PC-3 (cell line): Measurements from ENCODE around the gene RAB44. TPM values are rescaled to one million over a fixed set of nuclear protein-coding genes. Genes with fewer than 3 reads are reported as not detected.

ENCODE experiments used
- ATAC-seq: fragments of 200-7000 bp; cut with Tn5 transposase; 2 replicates; pipeline ENCODE4 v1.9.1; 2020; ENCODE audit warnings: mild to moderate bottlenecking, moderate library complexity
- BruUV-seq: library from RNA; stranded (reverse); fragments of 400-500 nt; replicated peaks from 2 replicates; lab custom pipeline; 2021; lab: Mats Ljungman, UMichigan
- CTCF ChIA-PET: fragments of 300-600 bp; sonication (Branson Sonifier 250); formaldehyde crosslinking; loops from one replicate; lab custom pipeline; 2022; ENCODE audit warnings: antibody characterized with exemption; lab: Charles Lee
- POLR2A ChIA-PET: fragments of 300-600 bp; sonication (Branson Sonifier 250); formaldehyde crosslinking; loops from one replicate; lab custom pipeline; 2022; ENCODE audit warnings: antibody characterized with exemption; ENCODE audit not compliant: unreplicated experiment; lab: Charles Lee
- DNase-seq: peaks from one replicate; pipeline ENCODE4 v3.0.0-alpha.2; 2015
- H2AFZ ChIP-seq: fragments of 300-600 bp; sonication (generic); 2 replicates; pipeline ENCODE4 v1.6.0; 2016; ENCODE audit warnings: antibody characterized with exemption, low read length
- H3F3A ChIP-seq: fragments of 300-600 bp; sonication (generic); one replicate; pipeline ENCODE4 v1.6.0; 2017; ENCODE audit warnings: antibody characterized with exemption, low read length, control low read depth, mild to moderate bottlenecking; ENCODE audit not compliant: unreplicated experiment
- H3K27ac ChIP-seq: fragments of 300-600 bp; sonication (generic); 2 replicates; pipeline ENCODE4 v1.5.1; 2016; ENCODE audit warnings: mild to moderate bottlenecking, low read length
- H3K27me3 ChIP-seq: fragments of 300-600 bp; sonication (generic); 2 replicates; pipeline ENCODE4 v1.6.1; 2016; ENCODE audit warnings: low read length, mixed read lengths
- H3K36me3 ChIP-seq: fragments of 300-600 bp; sonication (generic); 2 replicates; pipeline ENCODE4 v1.6.1; 2016; ENCODE audit warnings: low read depth, mixed run types, low read length, mixed read lengths
- H3K4me1 ChIP-seq: fragments of 300-600 bp; sonication (generic); 2 replicates; pipeline ENCODE4 v1.5.1; 2016; ENCODE audit warnings: low read length; ENCODE audit not compliant: insufficient read depth
- H3K4me2 ChIP-seq: fragments of 300-600 bp; sonication (generic); 2 replicates; pipeline ENCODE4 v1.6.0; 2016; ENCODE audit warnings: low read length
- H3K4me3 ChIP-seq: fragments of 300-600 bp; sonication (generic); 2 replicates; pipeline ENCODE4 v1.5.1; 2016; ENCODE audit warnings: mild to moderate bottlenecking, low read length, mixed read lengths
- H3K79me2 ChIP-seq: fragments of 300-600 bp; sonication (generic); 2 replicates; pipeline ENCODE4 v1.6.1; 2017; ENCODE audit warnings: low read length, mixed read lengths
- H3K9ac ChIP-seq: fragments of 300-600 bp; sonication (generic); 2 replicates; pipeline ENCODE4 v1.6.0; 2016; ENCODE audit warnings: mild to moderate bottlenecking, low read length
- H3K9me2 ChIP-seq: fragments of 300-600 bp; sonication (generic); replicated peaks from 2 replicates; pipeline ENCODE4 v1.6.1; 2016; ENCODE audit warnings: mixed run types, low read length, mixed read lengths
- H3K9me3 ChIP-seq: fragments of 300-600 bp; sonication (generic); 2 replicates; pipeline ENCODE4 v1.6.1; 2016; ENCODE audit warnings: low read length, mixed read lengths
- H4K20me1 ChIP-seq: fragments of 300-600 bp; sonication (generic); 2 replicates; pipeline ENCODE4 v1.6.1; 2016; ENCODE audit warnings: low read length, mixed read lengths
- CTCF ChIP-seq: fragments of 300-600 bp; sonication (generic); conservative IDR thresholded peaks from 2 replicates; pipeline ENCODE4 v1.5.1; 2017; ENCODE audit warnings: antibody characterized with exemption, low read depth, mild to moderate bottlenecking, low read length
- EZH2 ChIP-seq: fragments of 300-600 bp; sonication (generic); IDR thresholded peaks from one replicate; pipeline ENCODE4 v1.6.1; 2017; ENCODE audit warnings: antibody characterized with exemption, mild to moderate bottlenecking, low read length; ENCODE audit not compliant: unreplicated experiment
- EZH2phosphoT487 ChIP-seq: fragments of 300-600 bp; sonication (generic); IDR thresholded peaks from 2 replicates; pipeline ENCODE4 v1.6.1; 2018; ENCODE audit warnings: mild to moderate bottlenecking, antibody characterized with exemption, low read length, borderline replicate concordance
- intact Hi-C: fragments of 100-400 bp; cut with micrococcal nuclease; formaldehyde crosslinking; loops from 2 replicates; pipeline ENCODE4 v1.9.0; 2023
- total RNA-seq: library from RNA; depleted of rRNA; stranded (reverse); fragments of >200 nt; gene quantifications from 2 replicates; pipeline ENCODE4 v1.2.3, GENCODE V29; 2014

RAB44 gene
- total RNA-seq, 1 experiment from 2014 or later, result not detected

GRCh38 chr6:36745283-36745682 lies 47.7 kb downstream of the RAB44 start:
- H3K4me1 ChIP-seq, result peaks cover 16% of the 10 kb centered on the region
- H3K9me3 ChIP-seq, result no peaks in the 10 kb centered on the region
- no peak for TF ChIP-seq CTCF
- H3K4me3 ChIP-seq, result no peak overlapping the region
- BruUV-seq, result no TSS peak
- no peak overlapping the region for H2AFZ ChIP-seq
- H3K36me3 ChIP-seq, result no peaks in the 10 kb centered on the region
- ChIA-PET CTCF (no interaction called here), POLR2A (interaction anchor here (0.6 kb wide), 1 partner anchor 8 kb away, joined by 9 read pairs; no protein-coding TSS in a partner anchor)
- intact Hi-C loops, result no loop called here
- H3K79me2 ChIP-seq, result no peaks in the 10 kb centered on the region
- no peak overlapping the region for H3K27ac ChIP-seq
- no peaks in the 10 kb centered on the region for H3K27me3 ChIP-seq
- H3K4me2 ChIP-seq, result no peak overlapping the region
- DNase-seq (no peak), ATAC-seq (no peak)
- H4K20me1 ChIP-seq, result no peaks in the 10 kb centered on the region
- no peaks in the 10 kb centered on the region for H3K9me2 ChIP-seq
- H3K9ac ChIP-seq, result no peak overlapping the region
- no peaks in the 10 kb centered on the region for H3F3A ChIP-seq

GRCh38 chr6:36745836-36746235 lies 48.2 kb downstream of the RAB44 start:
- intact Hi-C loops, result no loop called here
- ATAC-seq (no peak), DNase-seq (no peak)
- H3K4me3 ChIP-seq, result no peak overlapping the region
- no peak overlapping the region for H3K4me2 ChIP-seq
- no peak overlapping the region for H3K9ac ChIP-seq
- H3K36me3 ChIP-seq, result no peaks in the 10 kb centered on the region
- H3K27me3 ChIP-seq, result no peaks in the 10 kb centered on the region
- peaks cover 16% of the 10 kb centered on the region for H3K4me1 ChIP-seq
- ChIA-PET CTCF (no interaction called here), POLR2A (no interaction called here)
- H3K9me2 ChIP-seq, result no peaks in the 10 kb centered on the region
- H2AFZ ChIP-seq, result no peak overlapping the region
- H3F3A ChIP-seq, result no peaks in the 10 kb centered on the region
- no peak overlapping the region for H3K27ac ChIP-seq
- no peak for TF ChIP-seq EZH2
- no peak for TF ChIP-seq EZH2phosphoT487
- TF ChIP-seq CTCF, result no peak
- no TSS peak for BruUV-seq
- H3K9me3 ChIP-seq, result no peaks in the 10 kb centered on the region
- no peaks in the 10 kb centered on the region for H3K79me2 ChIP-seq
- no peaks in the 10 kb centered on the region for H4K20me1 ChIP-seq

- Histone ChIP-seq H3K27me3 (no peaks in the 10 kb centered on the region), H3K9me3 (no peaks in the 10 kb centered on the region), H3K36me3 (no peaks in the 10 kb centered on the region), H3K4me3 (no peak overlapping the region), H3K9ac (no peak overlapping the region), H2AFZ (no peak overlapping the region), H4K20me1 (no peaks in the 10 kb centered on the region), H3K4me2 (no peak overlapping the region), H3K79me2 (no peaks in the 10 kb centered on the region), H3F3A (no peaks in the 10 kb centered on the region), H3K27ac (no peak overlapping the region), H3K4me1 (peaks cover 16% of the 10 kb centered on the region), H3K9me2 (no peaks in the 10 kb centered on the region)
- no TSS peak for BruUV-seq
- intact Hi-C loops, result no loop called here
- no peak for DNase-seq
- ATAC-seq, result no peak
- no peak for TF ChIP-seq CTCF
- no peak for TF ChIP-seq EZH2
- TF ChIP-seq EZH2phosphoT487, result no peak
- ChIA-PET POLR2A (no interaction called here), CTCF (no interaction called here)
Measured at GRCh38 chr6:36746251-36746650, 48.6 kb downstream of the RAB44 start.
